ENCODE data around the gene LSM14B. TPM values are rescaled to one million over a fixed set of nuclear protein-coding genes. Genes with fewer than 3 reads are reported as not detected.

LSM14B gene
- total RNA-seq, 4 donors from 2014 or later: 32.4 to 45.7 (median 37.0) TPM

DNA sequence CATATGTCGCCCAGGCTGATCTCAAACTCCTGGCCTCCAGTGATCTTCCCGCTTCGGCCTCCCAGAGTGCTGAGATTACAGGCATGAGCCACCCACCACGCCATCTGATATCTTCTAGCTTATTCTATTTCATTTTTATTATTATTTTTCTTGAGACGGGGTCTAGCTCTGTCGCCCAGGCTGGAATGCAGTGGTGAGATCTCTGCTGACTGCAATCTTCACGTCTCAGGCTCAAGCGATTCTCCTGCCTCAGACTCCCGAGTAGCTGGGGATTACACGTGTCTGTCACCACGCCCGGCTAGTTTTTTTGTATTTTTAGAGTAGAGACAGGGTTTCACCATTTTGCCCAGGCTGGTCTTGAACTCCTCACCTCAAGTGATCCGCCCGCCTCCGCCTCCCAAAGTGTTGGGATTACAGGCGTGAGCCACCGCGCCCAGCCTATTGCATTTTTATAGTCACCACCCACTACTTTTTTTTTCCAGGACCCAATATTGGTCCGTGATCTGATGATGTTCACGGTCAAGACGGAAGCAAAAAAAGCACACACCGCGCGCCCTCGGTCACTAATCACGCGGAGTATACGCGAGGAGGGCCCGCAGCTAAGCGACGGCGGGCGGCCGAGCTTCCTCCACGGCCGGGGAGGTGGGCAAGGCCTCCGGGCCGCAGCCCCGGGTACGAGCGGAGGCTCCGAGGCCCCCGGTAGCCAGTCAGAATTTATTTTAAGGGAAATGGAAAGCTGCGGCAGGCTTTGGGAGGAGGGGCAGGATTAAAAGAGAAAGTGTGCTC is 1.1 kb upstream of the LSM14B start:
- Histone ChIP-seq H3K27me3 (peaks cover 27% of the 10 kb centered on the region), H3K36me3 (peaks cover 16% of the 10 kb centered on the region), H3K27ac (peak overlapping the region; percentile 91), H3K4me1 (peaks cover 18% of the 10 kb centered on the region), H3K4me3 (peak overlapping the region; percentile 82), H3K9me3 (no peaks in the 10 kb centered on the region)
- TF ChIP-seq, protein P1, sequence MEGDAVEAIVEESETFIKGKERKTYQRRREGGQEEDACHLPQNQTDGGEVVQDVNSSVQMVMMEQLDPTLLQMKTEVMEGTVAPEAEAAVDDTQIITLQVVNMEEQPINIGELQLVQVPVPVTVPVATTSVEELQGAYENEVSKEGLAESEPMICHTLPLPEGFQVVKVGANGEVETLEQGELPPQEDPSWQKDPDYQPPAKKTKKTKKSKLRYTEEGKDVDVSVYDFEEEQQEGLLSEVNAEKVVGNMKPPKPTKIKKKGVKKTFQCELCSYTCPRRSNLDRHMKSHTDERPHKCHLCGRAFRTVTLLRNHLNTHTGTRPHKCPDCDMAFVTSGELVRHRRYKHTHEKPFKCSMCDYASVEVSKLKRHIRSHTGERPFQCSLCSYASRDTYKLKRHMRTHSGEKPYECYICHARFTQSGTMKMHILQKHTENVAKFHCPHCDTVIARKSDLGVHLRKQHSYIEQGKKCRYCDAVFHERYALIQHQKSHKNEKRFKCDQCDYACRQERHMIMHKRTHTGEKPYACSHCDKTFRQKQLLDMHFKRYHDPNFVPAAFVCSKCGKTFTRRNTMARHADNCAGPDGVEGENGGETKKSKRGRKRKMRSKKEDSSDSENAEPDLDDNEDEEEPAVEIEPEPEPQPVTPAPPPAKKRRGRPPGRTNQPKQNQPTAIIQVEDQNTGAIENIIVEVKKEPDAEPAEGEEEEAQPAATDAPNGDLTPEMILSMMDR (IDR thresholded peaks at IDR 0.05): no peak
- TF ChIP-seq POLR2A (IDR thresholded peaks at IDR 0.05): peak in 1 of 2 donors; percentile 51
- 25% methylated on average over 28 of the region's 45 CpGs for WGBS
- DNase-seq (ENCODE audit: low spot score in 2 of 2): peak in 1 of 2 donors; percentile 75

- Histone ChIP-seq H3K4me1 (peaks cover 18% of the 10 kb centered on the region), H3K4me3 (peak overlapping the region; percentile 82), H3K36me3 (peaks cover 31% of the 10 kb centered on the region), H3K27me3 (peaks cover 13% of the 10 kb centered on the region), H3K27ac (peak overlapping the region; percentile 91), H3K9me3 (no peaks in the 10 kb centered on the region)
- DNase-seq (ENCODE audit: low spot score in 2 of 2): peak in 1 of 2 donors; percentile 75
- TF ChIP-seq EP300 (IDR thresholded peaks at IDR 0.05) (no peak), POLR2A (IDR thresholded peaks at IDR 0.05) (no peak), POLR2AphosphoS5 (IDR thresholded peaks at IDR 0.05) (no peak)
- TF ChIP-seq, protein P1 (IDR thresholded peaks at IDR 0.05): no peak
- 0% methylated on average over 11 of the region's 77 CpGs for WGBS
Observed at GRCh38 chr20:62122654-62123449, 577 bp downstream of the LSM14B start.

- H3K4me1 ChIP-seq: peaks cover 18% of the 10 kb centered on the region
- H3K27me3 ChIP-seq: peaks cover 8% of the 10 kb centered on the region
- DNase-seq (ENCODE audit: low spot score in 2 of 2): peak in 1 of 2 donors; percentile 58
- no peaks in the 10 kb centered on the region for H3K9me3 ChIP-seq
- peaks cover 39% of the 10 kb centered on the region for H3K36me3 ChIP-seq
- H3K4me3 ChIP-seq: peak overlapping the region; percentile 82
- 18% methylated on average over 14 of the region's 19 CpGs for WGBS
- peak overlapping the region; percentile 91 for H3K27ac ChIP-seq
- TF ChIP-seq EP300 (IDR thresholded peaks at IDR 0.05) (no peak), POLR2A (IDR thresholded peaks at IDR 0.05) (no peak), POLR2AphosphoS5 (IDR thresholded peaks at IDR 0.05) (no peak)
- TF ChIP-seq, protein P1 (IDR thresholded peaks at IDR 0.05): no peak
Observed at GRCh38 chr20:62123450-62124118, 1.3 kb downstream of the LSM14B start.

DNA sequence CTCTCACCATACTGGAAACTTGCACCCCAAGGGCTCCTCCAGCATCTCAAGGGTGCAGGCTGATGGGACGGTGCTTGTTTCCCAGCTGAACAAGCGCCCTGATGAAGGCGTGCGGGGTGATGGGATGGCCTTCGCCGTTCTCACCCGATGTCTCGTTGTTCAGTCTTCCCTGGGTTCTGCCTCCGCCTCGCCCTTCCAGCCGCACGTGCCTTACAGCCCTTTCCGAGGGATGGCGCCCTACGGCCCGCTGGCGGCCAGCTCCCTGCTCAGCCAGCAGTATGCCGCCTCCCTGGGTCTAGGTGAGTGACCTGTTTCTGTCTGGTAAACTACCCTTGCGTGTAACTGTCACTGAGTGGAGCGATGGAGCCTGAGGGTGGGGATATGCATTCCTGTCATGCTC is 3.9 kb downstream of the LSM14B start:
- H3K36me3 ChIP-seq: peaks cover 64% of the 10 kb centered on the region

More for the DNA sequence above, 3.9 kb downstream of the LSM14B start:
- Histone ChIP-seq H3K9me3 (no peaks in the 10 kb centered on the region), H3K4me3 (no peak overlapping the region), H3K27ac (no peak overlapping the region), H3K27me3 (no peaks in the 10 kb centered on the region), H3K4me1 (peaks cover 18% of the 10 kb centered on the region)
- TF ChIP-seq POLR2AphosphoS5 (IDR thresholded peaks at IDR 0.05): no peak
- TF ChIP-seq EP300 (IDR thresholded peaks at IDR 0.05): no peak
- no peak for TF ChIP-seq POLR2A (IDR thresholded peaks at IDR 0.05)
- TF ChIP-seq, protein P1 (IDR thresholded peaks at IDR 0.05): no peak
- 89% methylated on average over 20 of the region's 20 CpGs for WGBS
- DNase-seq (ENCODE audit: low spot score in 2 of 2): no peak

Data from suprapubic skin (tissue), 4 donors.